SH-SY5Y (cell line): ENCODE measurements around the gene TCF4.

ENCODE experiments used
- GATA2 ChIP-seq: IDR thresholded peaks from 2 replicates; pipeline ENCODE4 v1.6.1; 2011; ENCODE audit warnings: mild to moderate bottlenecking, low read depth, low read length
- GATA3 ChIP-seq: IDR thresholded peaks from 2 replicates; pipeline ENCODE4 v1.6.1; 2011; ENCODE audit warnings: low read depth, mild to moderate bottlenecking, low read length, moderate library complexity

DNA sequence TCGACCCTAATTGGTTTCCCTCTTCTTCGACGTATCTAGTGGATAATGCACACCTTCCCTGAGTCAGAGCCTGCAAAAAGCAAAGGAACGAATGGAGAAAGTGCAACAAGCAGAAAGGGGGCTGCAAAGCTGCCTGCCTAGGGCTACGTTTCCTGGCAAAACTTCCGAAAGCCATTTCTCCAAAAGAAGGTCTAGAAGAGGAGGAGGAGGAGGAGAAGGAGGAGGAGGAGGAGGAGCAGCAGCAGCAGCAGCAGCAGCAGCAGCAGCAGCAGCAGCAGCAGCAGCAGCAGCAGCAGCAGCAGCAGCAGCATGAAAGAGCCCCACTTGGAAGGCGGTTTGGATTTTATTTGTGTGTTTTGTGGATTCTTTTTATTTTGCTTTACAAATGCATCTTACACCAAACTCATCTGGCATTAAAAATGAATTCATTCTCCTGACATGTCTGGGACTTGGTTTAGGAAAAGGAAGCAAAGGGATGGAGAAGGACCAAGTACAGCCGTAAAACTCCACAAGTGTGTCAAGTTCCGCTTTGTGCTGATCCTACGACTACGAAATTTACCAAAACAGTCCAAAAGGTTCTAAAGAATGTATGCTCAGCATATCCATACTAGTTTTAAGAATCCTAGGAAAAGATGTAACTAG, 2.0 kb downstream of the TCF4 start:
- TF ChIP-seq GATA3 (no peak), GATA2 (no peak)
